ENCODE data around the gene RAPGEF6.
A peak's percentile ranks its signal among the peaks of the same experiment; 100 is the strongest.
"Not testable (repeated sequence)": the region's sequence is repeated elsewhere in the genome, so short reads cannot be mapped to it uniquely, and the experiment has no call there.

Gene RAPGEF6

DNA sequence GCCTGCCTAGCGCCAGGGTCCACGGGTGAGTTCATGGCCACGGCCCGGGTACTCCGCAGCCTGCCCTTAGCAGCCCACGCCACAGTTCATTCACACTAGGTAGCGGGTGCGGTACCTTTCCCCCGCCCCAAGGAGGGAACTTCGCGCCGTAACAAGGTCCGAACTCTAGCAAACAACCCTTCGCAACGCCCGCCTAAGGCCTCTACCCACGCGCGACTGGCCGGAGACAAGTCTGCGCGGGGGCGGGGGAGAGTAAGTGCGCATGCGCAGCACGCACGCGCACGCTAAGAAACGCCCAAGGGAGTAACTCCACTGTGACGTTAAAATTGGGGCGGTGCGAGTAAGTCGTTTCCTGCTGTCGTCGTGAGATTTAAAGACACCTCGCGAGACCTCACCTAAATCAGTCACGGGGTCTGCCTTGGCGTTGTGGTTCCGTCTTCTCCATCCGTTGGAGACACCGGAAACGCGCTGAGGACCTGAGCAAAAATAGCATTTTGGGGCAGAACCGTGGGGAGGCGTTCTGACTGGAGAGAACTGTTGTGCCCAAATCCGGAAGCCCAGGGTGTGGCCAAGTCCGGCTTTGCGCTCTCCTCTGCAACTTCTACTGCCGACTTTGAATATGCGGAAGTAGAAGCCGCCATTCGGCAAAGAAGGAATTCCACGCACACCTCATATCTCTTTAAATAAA is at the start of gene RAPGEF6:
RAPGEF6 (minus strand) TSS at position 234 of the 688 bp plus-strand sequence; CDS start at position 35, 199 bp downstream.
- peak; percentile 100 for DNase-seq

- DNase-seq, result no peak
Measured at GRCh38 chr5:131684595-131684994, 49.6 kb upstream of the RAPGEF6 start.

- no peak for DNase-seq
Measured at GRCh38 chr5:131684051-131684450, 49.0 kb upstream of the RAPGEF6 start.

GRCh38 chr5:131682826-131683225 is 47.8 kb upstream of the RAPGEF6 start:
- no peak for DNase-seq

DNA sequence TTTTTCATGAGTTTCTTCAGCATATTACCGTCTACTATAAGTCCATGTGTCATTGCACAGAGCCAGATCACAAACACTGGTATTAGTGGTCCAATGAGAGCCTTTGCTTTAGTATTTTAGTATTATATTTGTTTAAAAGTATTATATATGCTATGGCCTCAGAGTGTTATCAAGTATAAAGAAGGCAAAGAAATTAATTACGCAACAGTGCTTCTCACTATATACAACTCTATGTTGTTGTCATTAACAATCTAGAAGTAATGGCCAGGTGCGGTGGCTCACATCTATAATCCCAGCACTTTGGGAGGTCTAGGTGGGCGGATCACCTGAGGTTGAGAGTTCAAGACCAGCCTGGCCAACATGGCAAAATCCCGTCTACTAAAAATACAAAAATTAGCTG is 47.1 kb upstream of the RAPGEF6 start:
- DNase-seq, result no peak

GRCh38 chr5:131679911-131680310 is 44.9 kb upstream of the RAPGEF6 start:
- peak; percentile 73 for DNase-seq

- not testable (repeated sequence) for DNase-seq
Measured at GRCh38 chr5:131678273-131678672, 43.2 kb upstream of the RAPGEF6 start.

GRCh38 chr5:131677115-131677514 is 42.1 kb upstream of the RAPGEF6 start:
- DNase-seq, result no peak

- no peak for DNase-seq
Measured at GRCh38 chr5:131672776-131673175, 37.7 kb upstream of the RAPGEF6 start.

GRCh38 chr5:131671994-131672655 is 37.1 kb upstream of the RAPGEF6 start:
- peak; percentile 82 for DNase-seq

GRCh38 chr5:131671409-131671808 is 36.4 kb upstream of the RAPGEF6 start:
- no peak for DNase-seq

DNA sequence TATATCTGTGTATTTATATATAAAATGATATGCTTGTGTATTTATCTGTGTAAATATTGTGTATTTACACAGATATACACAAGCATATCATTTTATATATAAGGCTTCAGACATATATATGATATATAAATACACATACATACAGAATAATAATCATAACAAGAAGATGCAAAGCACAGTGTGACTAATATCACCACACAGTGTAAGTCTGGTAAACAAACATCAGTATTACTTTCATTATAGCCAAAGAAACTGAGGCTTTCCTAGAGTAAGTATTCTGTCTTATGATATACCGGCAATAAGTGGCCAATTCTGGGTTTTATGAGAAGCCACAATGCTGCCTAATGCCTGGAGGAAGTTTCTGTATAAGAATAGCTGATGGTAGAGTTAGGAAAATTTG is 29.9 kb upstream of the RAPGEF6 start:
- DNase-seq, result no peak

GRCh38 chr5:131661933-131662332 is 26.9 kb upstream of the RAPGEF6 start:
- peak; percentile 39 for DNase-seq

DNA sequence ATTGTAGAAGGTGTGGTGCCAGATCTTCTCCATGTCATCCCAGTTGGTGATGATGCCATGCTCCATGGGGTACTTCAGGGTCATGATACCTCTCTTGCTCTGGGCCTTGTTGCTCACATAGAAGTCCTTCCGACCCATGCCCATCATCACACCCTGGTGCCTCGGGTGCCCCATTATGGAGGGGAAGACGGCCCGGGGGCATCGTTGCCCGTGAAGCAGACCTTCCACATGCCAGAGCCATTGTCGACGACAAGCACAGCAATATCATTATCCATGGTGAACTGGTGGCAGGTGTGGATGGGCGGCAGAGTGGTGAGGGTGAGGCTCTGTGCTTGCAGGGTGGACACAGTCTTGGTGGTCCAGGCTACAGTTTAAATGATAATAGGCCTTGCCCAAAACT is 24.8 kb upstream of the RAPGEF6 start:
- DNase-seq, result no peak

DNA sequence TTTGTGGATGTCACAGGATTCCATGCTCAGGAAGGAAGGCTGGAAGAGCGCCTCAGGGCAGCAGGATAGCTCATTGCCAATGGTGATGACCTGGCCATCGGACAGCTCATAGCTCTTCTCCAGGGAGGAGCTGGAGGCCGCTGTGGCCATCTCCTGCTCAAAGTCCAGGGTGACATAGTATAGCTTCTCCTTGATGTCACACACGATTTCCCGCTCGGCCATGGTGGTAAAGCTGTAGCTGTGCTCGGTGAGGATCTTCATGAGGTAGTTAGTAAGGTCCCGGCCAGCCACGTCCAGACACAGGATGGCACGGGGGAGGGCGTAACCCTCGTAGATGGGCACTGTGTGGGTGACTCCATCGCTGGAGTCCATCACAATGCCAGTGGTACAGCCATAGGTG is 24.3 kb upstream of the RAPGEF6 start:
- DNase-seq, result no peak

DNA sequence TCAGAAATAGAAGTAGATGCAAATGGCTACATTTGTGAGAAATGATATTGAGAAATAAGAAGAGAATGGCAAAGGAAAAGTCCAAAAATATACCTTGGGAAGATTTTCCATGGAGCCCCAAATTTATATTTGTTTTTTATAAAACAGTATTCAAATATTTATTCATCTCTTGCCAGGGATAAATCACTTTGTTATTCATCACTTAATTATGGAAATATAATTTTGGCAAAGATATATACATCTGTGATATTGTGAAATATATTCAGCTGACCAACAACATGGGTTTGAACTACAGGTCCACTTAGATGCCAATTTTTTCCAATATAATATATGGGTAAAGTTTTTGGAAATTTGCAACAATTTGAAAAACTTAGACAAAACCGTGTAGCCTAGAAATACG is 19.7 kb upstream of the RAPGEF6 start:
- DNase-seq, result no peak

DNA sequence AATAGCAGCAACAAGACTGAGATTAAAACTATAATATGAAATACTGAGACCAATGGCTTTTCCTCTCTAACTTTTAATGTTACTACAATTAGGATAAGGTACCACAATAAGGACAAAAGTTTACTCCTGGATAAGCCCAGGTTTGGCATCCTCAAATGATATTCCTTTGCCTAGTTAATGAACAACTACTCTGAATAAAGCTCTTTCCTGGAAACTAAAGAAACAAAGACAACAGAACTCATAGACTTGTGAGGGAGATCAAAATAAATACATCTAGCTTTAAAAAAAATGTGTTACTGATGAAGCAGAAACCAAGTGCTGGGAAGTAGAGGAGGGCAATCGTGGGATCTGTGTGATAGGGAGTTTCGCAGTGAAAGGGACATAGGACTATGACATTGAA is 19.3 kb upstream of the RAPGEF6 start:
- no peak for DNase-seq

- DNase-seq, result peak; percentile 43
Measured at GRCh38 chr5:131649161-131649560, 14.1 kb upstream of the RAPGEF6 start.

DNA sequence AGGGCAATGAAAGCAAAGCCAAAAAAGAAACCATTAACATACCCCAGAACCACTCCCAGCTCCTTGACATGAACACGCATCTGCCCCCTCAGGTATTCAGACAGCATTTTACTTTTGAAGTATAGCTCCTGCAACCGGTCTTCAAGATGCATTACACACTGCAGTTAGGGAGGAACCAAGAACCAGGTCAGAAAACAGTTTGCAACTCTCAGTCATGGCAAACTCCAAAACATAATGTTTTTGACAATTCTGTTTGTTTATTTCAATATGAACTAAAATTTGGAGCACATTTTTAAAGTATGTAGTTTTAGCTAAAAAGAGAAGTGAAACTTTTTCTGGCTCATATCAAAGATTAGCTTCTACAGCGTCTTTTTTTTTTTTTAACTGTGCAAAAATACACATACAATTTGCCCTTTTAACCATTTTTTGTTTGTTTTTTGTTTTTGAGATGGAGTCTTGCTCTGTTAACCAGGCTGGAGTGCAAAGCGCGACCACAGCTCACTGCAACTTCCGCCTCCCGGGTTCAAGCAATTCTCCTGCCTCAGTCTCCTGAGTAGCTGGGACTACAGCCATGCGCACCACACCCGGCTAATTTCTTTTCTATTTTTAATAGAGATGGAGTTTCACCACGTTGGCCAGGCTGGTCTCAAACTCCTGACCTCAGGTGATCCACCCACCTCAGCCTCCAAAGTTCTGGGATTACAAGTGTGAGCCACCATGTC is 12.2 kb upstream of the RAPGEF6 start:
- no peak for DNase-seq

- peak; percentile 41 for DNase-seq
Measured at GRCh38 chr5:131644822-131645221, 9.8 kb upstream of the RAPGEF6 start.

DNA sequence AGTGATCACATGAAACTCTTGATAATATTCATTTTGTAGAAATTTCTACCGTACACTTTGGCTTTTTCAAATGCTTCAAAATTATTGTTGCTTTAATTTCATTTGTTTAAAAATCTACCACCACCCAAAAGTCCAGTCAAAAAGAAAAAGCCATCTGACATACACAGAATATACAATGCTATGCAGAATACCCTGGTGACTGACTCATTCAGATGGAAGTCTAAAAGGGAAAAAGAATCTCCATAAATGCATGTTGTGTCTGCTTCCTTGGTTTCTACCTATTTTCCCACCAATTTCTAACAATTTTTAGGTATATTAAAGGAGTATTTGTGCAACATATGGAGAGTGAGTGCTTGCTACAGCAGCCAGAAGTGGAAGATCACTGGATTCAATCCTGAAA is 9.3 kb upstream of the RAPGEF6 start:
- peak; percentile 21 for DNase-seq

- no peak for DNase-seq
Measured at GRCh38 chr5:131641494-131641893, 6.5 kb upstream of the RAPGEF6 start.

- DNase-seq, result no peak
Measured at GRCh38 chr5:131640043-131640856, 5.2 kb upstream of the RAPGEF6 start.

Measured in fibroblast of skin of right biceps (primary cell).